Endodermal cell (in vitro differentiated cells): ENCODE measurements around the gene LRP1. TPM values are rescaled to one million over a fixed set of nuclear protein-coding genes. Genes with fewer than 3 reads are reported as not detected.

Source experiments
- DNase-seq: peaks from one replicate; pipeline ENCODE4 v3.0.0-alpha.2; 2017
- H3K27ac ChIP-seq: 2 replicates; pipeline ENCODE4 v1.5.1; 2013; ENCODE audit warnings: mild to moderate bottlenecking, low read depth, low read length, moderate library complexity
- H3K27me3 ChIP-seq: 2 replicates; pipeline ENCODE4 v1.6.1; 2013; ENCODE audit warnings: mild to moderate bottlenecking, low read length, moderate library complexity; ENCODE audit not compliant: insufficient read depth, control insufficient read depth, poor library complexity, severe bottlenecking
- H3K36me3 ChIP-seq: 2 replicates; pipeline ENCODE4 v1.7.0; 2013; ENCODE audit warnings: mild to moderate bottlenecking, low read length, moderate library complexity; ENCODE audit not compliant: control insufficient read depth, insufficient read depth
- H3K4me1 ChIP-seq: one replicate; pipeline ENCODE4 v1.7.0; 2013; ENCODE audit warnings: low read length; ENCODE audit not compliant: control insufficient read depth, insufficient read depth
- H3K4me3 ChIP-seq: 2 replicates; pipeline ENCODE4 v1.5.1; 2013; ENCODE audit warnings: mild to moderate bottlenecking, low read length, moderate library complexity
- H3K9ac ChIP-seq: 2 replicates; pipeline ENCODE4 v1.6.1; 2013; ENCODE audit warnings: mild to moderate bottlenecking, low read length, moderate library complexity; ENCODE audit not compliant: poor library complexity, severe bottlenecking; ENCODE audit errors: extremely low read depth
- H3K9me3 ChIP-seq: 2 replicates; pipeline ENCODE4 v1.6.1; 2013; ENCODE audit warnings: mild to moderate bottlenecking, low read length, moderate library complexity; ENCODE audit not compliant: control insufficient read depth
- H3K27ac Mint-ChIP-seq: 2 replicates; pipeline ENCODE4 v1.8.0; 2020; ENCODE audit warnings: mixed read lengths
- H3K27me3 Mint-ChIP-seq: 2 replicates; pipeline ENCODE4 v1.8.0; 2021; ENCODE audit warnings: mild to moderate bottlenecking, mixed read lengths; ENCODE audit not compliant: insufficient read depth
- H3K36me3 Mint-ChIP-seq: 2 replicates; pipeline ENCODE4 v1.8.0; 2020; ENCODE audit warnings: low read depth, mixed read lengths
- H3K4me1 Mint-ChIP-seq: 2 replicates; pipeline ENCODE4 v1.8.0; 2020; ENCODE audit warnings: mixed read lengths
- H3K4me3 Mint-ChIP-seq: 2 replicates; pipeline ENCODE4 v1.8.0; 2020; ENCODE audit warnings: mild to moderate bottlenecking, moderate library complexity, mixed read lengths
- H3K9me3 Mint-ChIP-seq: 2 replicates; pipeline ENCODE4 v1.8.0; 2020; ENCODE audit warnings: mild to moderate bottlenecking, mixed read lengths
- CTCF ChIP-seq: fragments of 200-600 bp; sonication (generic); conservative IDR thresholded peaks from 2 replicates; pipeline ENCODE4 v1.5.0; 2021; ENCODE audit warnings: antibody characterized with exemption, mild to moderate bottlenecking
- WGBS, 2 experiments: methylation state at CpG; one replicate each; pipeline versions ENCODE4 v1.1.5 to v1.1.7; 2013; ENCODE audit warnings: missing lambda C conversion rate in 2 of 2, mixed read lengths in 1 of 2; ENCODE audit not compliant: insufficient coverage in 1 of 2, insufficient read length in 1 of 2; 5-methylcytosine and 5-hydroxymethylcytosine counted together
- total RNA-seq, 2 donors: library from RNA; stranded (reverse); fragmentation: NEBNext Ultra II Directional in 1 of 2; extraction: Animal tissue kit (Norgen Biotek cat#: 25700) in 1 of 2; gene quantifications; 2 replicates in 1 of 2; 3 replicates in 1 of 2; pipeline ENCODE4 v1.2.1, GENCODE V29; 2021

Gene LRP1
- total RNA-seq, 2 donors from 2014 or later: 74.5 to 87.7 TPM

GRCh38 chr12:57169046-57169795 lies 40.9 kb downstream of the LRP1 start:
- Histone ChIP-seq H3K4me3 (no peak overlapping the region), H3K9me3 (no peaks in the 10 kb centered on the region), H3K27ac (no peak overlapping the region), H3K9ac (no peak overlapping the region), H3K27me3 (no peaks in the 10 kb centered on the region), H3K4me1 (no peaks in the 10 kb centered on the region), H3K36me3 (peaks cover 59% of the 10 kb centered on the region)
- no peak overlapping the region for H3K27ac Mint-ChIP-seq
- no peak for DNase-seq
- H3K4me3 Mint-ChIP-seq: no peak overlapping the region
- no peak for TF ChIP-seq CTCF
- WGBS, 2 experiments: 95 to 99% methylated on average over 17 to 23 of the region's 23 CpGs
- no peaks in the 10 kb centered on the region for H3K9me3 Mint-ChIP-seq
- peaks cover 62% of the 10 kb centered on the region for H3K36me3 Mint-ChIP-seq
- H3K4me1 Mint-ChIP-seq: no peaks in the 10 kb centered on the region
- H3K27me3 Mint-ChIP-seq: no peaks in the 10 kb centered on the region

DNA sequence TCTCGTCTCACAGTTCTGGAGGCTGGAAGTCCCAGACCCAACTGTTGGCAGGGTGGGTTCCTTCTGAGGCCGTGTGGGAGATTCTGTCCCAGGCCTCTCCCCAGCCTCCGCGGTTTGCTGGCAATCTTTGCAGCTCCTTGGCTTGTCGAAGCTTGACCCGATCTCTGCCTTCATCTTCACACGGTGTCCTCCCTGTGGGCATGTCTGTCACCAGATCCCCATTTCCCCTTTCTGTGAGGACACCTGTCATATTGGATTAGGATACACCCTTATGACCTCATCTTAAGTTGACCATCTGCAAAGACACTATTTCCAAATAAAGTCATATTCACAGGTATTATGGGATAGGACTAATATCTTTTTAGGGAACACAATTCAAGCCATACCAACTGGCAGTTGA lies 41.7 kb downstream of the LRP1 start:
- 92 to 99% methylated on average over 7 of the region's 7 CpGs for WGBS, 2 experiments
- no peak overlapping the region for H3K9ac ChIP-seq

DNA sequence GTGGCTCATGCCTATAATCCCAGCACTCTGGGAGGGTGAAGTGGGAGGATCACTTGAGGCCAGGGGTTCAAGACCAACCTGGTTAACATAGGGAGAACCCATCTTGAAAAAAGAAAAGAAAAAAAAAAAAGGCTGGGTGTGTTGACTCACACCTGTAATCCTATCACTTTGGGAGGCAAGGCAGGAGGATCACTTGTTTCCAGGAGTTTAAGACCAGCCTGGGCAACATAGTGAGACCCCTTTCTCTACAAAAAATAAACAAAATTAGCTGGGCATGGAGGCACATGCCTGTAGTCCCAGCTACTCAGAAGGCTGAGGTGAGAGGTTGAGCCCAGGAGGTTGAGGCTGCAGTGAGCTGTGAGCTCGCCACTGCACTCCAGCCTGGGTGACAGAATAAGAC lies 42.1 kb downstream of the LRP1 start:
- no peak overlapping the region for H3K27ac ChIP-seq
- H3K4me3 ChIP-seq: no peak overlapping the region
- H3K27me3 Mint-ChIP-seq: no peaks in the 10 kb centered on the region
- DNase-seq: no peak
- no peak overlapping the region for H3K4me3 Mint-ChIP-seq
- no peak overlapping the region for H3K27ac Mint-ChIP-seq
- H3K9ac ChIP-seq: no peak overlapping the region
- TF ChIP-seq CTCF: no peak
- peaks cover 50% of the 10 kb centered on the region for H3K36me3 ChIP-seq
- WGBS, 2 experiments: 94 to 100% methylated on average over 1 of the region's 1 CpG
- H3K9me3 Mint-ChIP-seq: no peaks in the 10 kb centered on the region
- no peaks in the 10 kb centered on the region for H3K4me1 ChIP-seq
- H3K4me1 Mint-ChIP-seq: no peaks in the 10 kb centered on the region
- H3K9me3 ChIP-seq: no peaks in the 10 kb centered on the region
- peaks cover 55% of the 10 kb centered on the region for H3K36me3 Mint-ChIP-seq
- H3K27me3 ChIP-seq: no peaks in the 10 kb centered on the region

More for the DNA sequence above, 41.7 kb downstream of the LRP1 start:
- Mint-ChIP-seq H3K9me3 (no peaks in the 10 kb centered on the region), H3K36me3 (peaks cover 57% of the 10 kb centered on the region), H3K27me3 (no peaks in the 10 kb centered on the region), H3K4me1 (no peaks in the 10 kb centered on the region), H3K27ac (no peak overlapping the region), H3K4me3 (no peak overlapping the region)
- no peak for TF ChIP-seq CTCF
- Histone ChIP-seq H3K4me1 (no peaks in the 10 kb centered on the region), H3K36me3 (peaks cover 52% of the 10 kb centered on the region), H3K27me3 (no peaks in the 10 kb centered on the region), H3K9me3 (no peaks in the 10 kb centered on the region), H3K4me3 (no peak overlapping the region), H3K27ac (no peak overlapping the region)
- no peak for DNase-seq
